Gastrocnemius medialis (tissue), 4 donors: ENCODE measurements around the gene NRAS. TPM values are rescaled to one million over a fixed set of nuclear protein-coding genes. Genes with fewer than 3 reads are reported as not detected.
A peak's percentile ranks its signal among the peaks of the same experiment; 100 is the strongest.

ENCODE experiments used
- ATAC-seq, 2 donors: fragments of 150-250 bp; one replicate each; pipeline ENCODE4 v1.9.1; 2016
- DNase-seq, 2 donors: peaks; one replicate each; pipeline ENCODE4 v3.0.0-alpha.2; 2019
- H3K27ac ChIP-seq, 4 donors: fragments of 200-600 bp; sonication (generic); 1 replicate in 1 of 4; 2 replicates in 3 of 4; pipeline ENCODE4 v1.5.1; 2016 to 2018; ENCODE audit warnings: mild to moderate bottlenecking in 2 of 4, moderate library complexity in 1 of 4
- H3K27me3 ChIP-seq, 3 donors: fragments of 200-600 bp; sonication (generic) in 2 of 3; 1 replicate in 1 of 3; 2 replicates in 2 of 3; pipeline versions ENCODE4 v1.5.1 to v1.6.0; 2016 to 2019; ENCODE audit warnings: mild to moderate bottlenecking in 1 of 3, moderate library complexity in 1 of 3
- H3K36me3 ChIP-seq, 2 donors: fragments of 200-600 bp; sonication (generic) in 1 of 2; one replicate each; pipeline ENCODE4 v1.5.1; 2017 to 2018
- H3K4me1 ChIP-seq, 2 donors: fragments of 200-600 bp; sonication (generic) in 1 of 2; one replicate each; pipeline ENCODE4 v1.5.1; 2016 to 2017; ENCODE audit warnings: mild to moderate bottlenecking in 2 of 2
- H3K4me3 ChIP-seq, 4 donors: fragments of 200-600 bp; sonication (generic) in 3 of 4; 1 replicate in 1 of 4; 2 replicates in 3 of 4; pipeline ENCODE4 v1.5.1; 2016 to 2019; ENCODE audit warnings: mild to moderate bottlenecking in 2 of 4
- H3K9me3 ChIP-seq, 3 donors: fragments of 200-600 bp; sonication (generic) in 2 of 3; 1 replicate in 1 of 3; 2 replicates in 2 of 3; pipeline ENCODE4 v1.5.1; 2016 to 2019
- POLR2A ChIP-seq, 2 donors: fragments of 450-650 bp; IDR thresholded peaks; one replicate each; pipeline ENCODE4 v1.6.1; 2017; ENCODE audit warnings: antibody characterized with exemption in 2 of 2, mild to moderate bottlenecking in 2 of 2, moderate library complexity in 2 of 2
- in situ Hi-C, 4 donors: fragments of 200-750 bp; cut with MboI; loops; one replicate each; pipeline versions ENCODE4 v1.15.0 to v1.8.0; 2017; ENCODE audit warnings: low sequenced_read_pairs in 4 of 4
- intact Hi-C: fragments of 100-400 bp; cut with DNase I; formaldehyde crosslinking; loops from one replicate; pipeline ENCODE4 v1.15.1; 2023; ENCODE audit warnings: low total_unique reads
- total RNA-seq, 4 donors: library from RNA; depleted of rRNA; stranded (reverse); fragments of >200 nt; gene quantifications; one replicate each; pipeline versions ENCODE4 v1.1.0 to v1.2.3, GENCODE V29; 2016
- TF ChIP-seq, protein P1 (sequence below), 5 experiments: fragments of 450-650 bp in 3 of 5; fragments of 200-600 bp in 2 of 5; sonication (generic) in 2 of 5; IDR thresholded peaks in 4 of 5; conservative IDR thresholded peaks in 1 of 5; 1 replicate in 4 of 5; 2 replicates in 1 of 5; pipeline ENCODE4 v1.5.1; 2016 to 2019; ENCODE audit warnings: antibody characterized with exemption in 5 of 5, mild to moderate bottlenecking in 3 of 5, moderate library complexity in 3 of 5

NRAS gene
- total RNA-seq, 4 donors from 2014 or later = 3.9 to 10.8 (median 6.6) TPM

- Histone ChIP-seq H3K9me3 (no peaks in the 10 kb centered on the region), H3K4me3 (peak overlapping the region in 3 of 4 donors; percentile 10 to 86 (median 20)), H3K27me3 (no peaks in the 10 kb centered on the region), H3K36me3 (peaks cover 0 to 8% of the 10 kb centered on the region in 2 donors), H3K27ac (peak overlapping the region; percentile 97 to 100 (median 98)), H3K4me1 (peaks cover 72 to 77% of the 10 kb centered on the region in 2 donors)
- DNase-seq (no peak), ATAC-seq (no peak)
- TF ChIP-seq, protein P1, sequence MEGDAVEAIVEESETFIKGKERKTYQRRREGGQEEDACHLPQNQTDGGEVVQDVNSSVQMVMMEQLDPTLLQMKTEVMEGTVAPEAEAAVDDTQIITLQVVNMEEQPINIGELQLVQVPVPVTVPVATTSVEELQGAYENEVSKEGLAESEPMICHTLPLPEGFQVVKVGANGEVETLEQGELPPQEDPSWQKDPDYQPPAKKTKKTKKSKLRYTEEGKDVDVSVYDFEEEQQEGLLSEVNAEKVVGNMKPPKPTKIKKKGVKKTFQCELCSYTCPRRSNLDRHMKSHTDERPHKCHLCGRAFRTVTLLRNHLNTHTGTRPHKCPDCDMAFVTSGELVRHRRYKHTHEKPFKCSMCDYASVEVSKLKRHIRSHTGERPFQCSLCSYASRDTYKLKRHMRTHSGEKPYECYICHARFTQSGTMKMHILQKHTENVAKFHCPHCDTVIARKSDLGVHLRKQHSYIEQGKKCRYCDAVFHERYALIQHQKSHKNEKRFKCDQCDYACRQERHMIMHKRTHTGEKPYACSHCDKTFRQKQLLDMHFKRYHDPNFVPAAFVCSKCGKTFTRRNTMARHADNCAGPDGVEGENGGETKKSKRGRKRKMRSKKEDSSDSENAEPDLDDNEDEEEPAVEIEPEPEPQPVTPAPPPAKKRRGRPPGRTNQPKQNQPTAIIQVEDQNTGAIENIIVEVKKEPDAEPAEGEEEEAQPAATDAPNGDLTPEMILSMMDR (IDR thresholded peaks at IDR 0.05 in 4 of 5, conservative IDR thresholded peaks at IDR 0.05 in 1 of 5) = no peak
- no peak for TF ChIP-seq POLR2A (IDR thresholded peaks at IDR 0.05)
- in situ Hi-C loops = loop anchor here in 3 of 4 donors (5.0 to 25.0 kb wide), 3 partner anchors 76 to 168 kb away; partner anchors contain the start of gene BCAS2 (in 3 of the 3)
- intact Hi-C loops = loop anchor here (10.0 kb wide), 2 partner anchors 968 to 1798 kb away; partner anchors contain the start of gene SLC16A1
Observed at GRCh38 chr1:114753143-114753542, 36.6 kb upstream of the NRAS start.

DNA sequence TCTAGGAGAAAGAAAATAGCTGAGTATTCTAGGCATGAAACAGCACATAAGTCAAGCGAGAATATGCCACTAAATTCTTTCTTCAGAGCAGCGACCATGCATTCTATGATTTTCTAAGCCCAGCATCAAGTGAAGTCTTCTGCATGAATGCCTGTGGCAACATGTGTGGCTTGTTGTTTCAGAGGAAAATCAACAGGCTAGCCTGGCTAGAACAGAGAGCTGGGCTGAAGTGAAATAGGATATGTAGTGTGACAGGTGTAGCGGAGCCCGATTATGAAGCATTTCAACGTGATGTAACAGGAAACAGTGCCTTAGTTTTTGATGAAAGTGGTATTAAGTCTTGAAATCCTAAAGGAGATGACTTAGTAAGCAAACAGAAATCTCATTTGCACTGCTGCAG is 34.2 kb upstream of the NRAS start:
- Histone ChIP-seq H3K27ac (peak overlapping the region; percentile 97 to 100 (median 98)), H3K4me3 (peak overlapping the region; percentile 2 to 11 (median 8)), H3K36me3 (peaks cover 0 to 12% of the 10 kb centered on the region in 2 donors), H3K9me3 (no peaks in the 10 kb centered on the region), H3K27me3 (no peaks in the 10 kb centered on the region), H3K4me1 (peaks cover 95 to 96% of the 10 kb centered on the region in 2 donors)
- peak; percentile 90 to 92 for ATAC-seq
- DNase-seq = peak; percentile 68 to 72
- TF ChIP-seq, protein P1 (IDR thresholded peaks at IDR 0.05 in 4 of 5, conservative IDR thresholded peaks at IDR 0.05 in 1 of 5) = no peak
- peak in 1 of 2 donors; percentile 55 for TF ChIP-seq POLR2A (IDR thresholded peaks at IDR 0.05)
- intact Hi-C loops (loop anchor here (10.0 kb wide), 2 partner anchors 966 to 1796 kb away; partner anchors contain the start of gene SLC16A1), in situ Hi-C loops (loop anchor here in 3 of 4 donors (5.0 to 25.0 kb wide), 3 partner anchors 73 to 166 kb away; partner anchors contain the start of gene BCAS2 (in 3 of the 3))

DNA sequence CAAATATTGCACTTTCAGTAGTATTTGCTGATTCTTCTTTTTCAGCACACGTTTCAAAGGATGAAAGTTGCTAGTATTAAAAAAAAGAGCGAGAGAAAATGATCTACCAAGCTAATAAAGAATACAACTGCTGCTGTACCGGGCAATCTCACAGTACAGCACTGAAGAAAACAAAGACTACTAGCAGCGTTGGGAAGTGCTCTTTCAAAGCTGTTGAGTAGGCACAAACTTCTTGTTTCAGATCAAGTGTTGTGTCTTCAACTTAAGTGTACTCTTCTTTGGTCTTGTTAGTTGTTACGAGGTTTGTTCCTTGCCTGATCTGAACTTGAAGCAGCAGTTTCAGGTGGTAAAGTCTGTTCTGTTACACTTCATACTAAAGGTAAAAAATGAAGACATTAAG is 33.3 kb upstream of the NRAS start:
- no peak for ATAC-seq
- H3K27me3 ChIP-seq = no peaks in the 10 kb centered on the region
- peaks cover 99 to 100% of the 10 kb centered on the region in 2 donors for H3K4me1 ChIP-seq
- peak overlapping the region; percentile 97 to 100 (median 98) for H3K27ac ChIP-seq
- TF ChIP-seq, protein P1 (IDR thresholded peaks at IDR 0.05 in 4 of 5, conservative IDR thresholded peaks at IDR 0.05 in 1 of 5) = no peak
- TF ChIP-seq POLR2A (IDR thresholded peaks at IDR 0.05) = no peak
- peaks cover 0 to 12% of the 10 kb centered on the region in 2 donors for H3K36me3 ChIP-seq
- no peaks in the 10 kb centered on the region for H3K9me3 ChIP-seq
- intact Hi-C loops (loop anchor here (10.0 kb wide), 2 partner anchors 965 to 1795 kb away; partner anchors contain the start of gene SLC16A1), in situ Hi-C loops (loop anchor here (5.0 to 25.0 kb wide), 5 partner anchors 55 to 165 kb away; partner anchors contain the start of genes BCAS2 (in 3 of the 4), AMPD1 (in 1 of the 4) and DENND2C (in 1 of the 4))
- H3K4me3 ChIP-seq = peak overlapping the region in 3 of 4 donors; percentile 1 to 8 (median 2)
- no peak for DNase-seq

DNA sequence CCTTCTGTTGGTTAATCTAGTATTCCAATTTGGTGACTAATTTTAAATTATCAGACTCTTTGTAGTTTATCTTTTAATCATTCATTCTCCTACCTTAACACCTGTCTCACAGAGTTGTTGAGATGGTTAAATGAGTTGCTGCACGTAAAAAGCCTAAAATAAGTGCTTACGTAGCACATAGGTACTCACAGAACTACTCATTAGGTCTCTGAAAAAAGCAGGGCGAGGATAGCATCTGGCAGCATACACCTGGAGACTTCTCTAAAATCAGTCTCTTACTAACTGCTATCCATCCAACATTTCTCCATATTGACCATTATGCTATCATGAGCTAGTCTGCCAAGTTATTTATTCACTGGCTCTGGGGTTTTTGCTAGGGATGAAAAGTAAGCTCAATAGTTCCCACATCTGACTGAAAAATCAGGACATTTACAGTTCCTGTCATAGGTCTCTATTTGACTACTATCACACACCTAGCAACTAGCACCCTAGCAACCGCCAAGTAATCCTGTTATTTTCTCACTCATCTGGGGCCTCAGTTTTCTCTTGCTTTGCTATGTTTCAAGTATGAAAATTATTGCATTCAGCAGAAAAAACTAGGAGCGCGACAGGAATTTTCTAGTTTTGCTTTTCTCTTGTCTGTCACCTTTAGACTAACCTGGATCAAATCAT is 30.0 kb upstream of the NRAS start:
- in situ Hi-C loops = loop anchor here in 2 of 4 donors (10.0 kb wide), 2 partner anchors 52 to 72 kb away; partner anchors contain the start of genes AMPD1 (in 1 of the 2) and DENND2C (in 1 of the 2)
- Histone ChIP-seq H3K27me3 (no peaks in the 10 kb centered on the region), H3K27ac (peak overlapping the region; percentile 97 to 100 (median 98)), H3K36me3 (peaks cover 0 to 12% of the 10 kb centered on the region in 2 donors), H3K9me3 (no peaks in the 10 kb centered on the region), H3K4me3 (no peak overlapping the region), H3K4me1 (peaks cover 97 to 99% of the 10 kb centered on the region in 2 donors)
- TF ChIP-seq, protein P1 (IDR thresholded peaks at IDR 0.05 in 4 of 5, conservative IDR thresholded peaks at IDR 0.05 in 1 of 5) = no peak
- TF ChIP-seq POLR2A (IDR thresholded peaks at IDR 0.05) = no peak
- no peak for ATAC-seq
- no peak for DNase-seq
- intact Hi-C loops = no loop called here
